ENCODE data around the gene COMMD3. TPM values are rescaled to one million over a fixed set of nuclear protein-coding genes. Genes with fewer than 3 reads are reported as not detected.
A peak's percentile ranks its signal among the peaks of the same experiment; 100 is the strongest.

Gene COMMD3
- total and polyA plus RNA-seq, 2 of the 8 experiments (the other 6 are each of a cell fraction or from before 2014, with no cell fraction given) = 2.3 to 2.7 TPM

DNA sequence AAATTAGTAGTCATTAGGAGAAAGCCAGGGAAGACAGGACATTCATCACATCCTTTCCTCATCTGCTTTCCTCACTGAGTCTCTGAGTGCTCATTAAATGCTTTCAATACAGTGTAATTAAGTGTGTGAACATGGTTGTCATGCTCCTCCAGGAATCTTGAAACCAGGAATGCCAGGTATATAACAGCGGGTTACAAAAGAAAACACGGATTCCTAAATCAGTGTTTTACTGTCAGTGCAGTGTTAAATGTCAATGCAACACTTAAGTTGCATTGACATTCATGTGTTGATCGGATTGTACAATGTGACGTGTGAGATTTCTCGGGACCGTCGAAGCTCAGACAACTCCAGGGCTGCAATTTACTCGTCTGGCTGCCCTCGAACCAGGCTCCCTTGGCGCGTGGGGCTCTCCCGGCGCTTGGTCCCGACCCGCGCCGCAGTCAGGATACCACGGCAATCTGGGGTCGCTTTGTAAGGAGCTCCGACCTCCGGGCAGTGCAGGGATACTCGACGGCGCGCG lies 28.7 kb downstream of the COMMD3 start (continued):
- TF ChIP-seq, protein P1, sequence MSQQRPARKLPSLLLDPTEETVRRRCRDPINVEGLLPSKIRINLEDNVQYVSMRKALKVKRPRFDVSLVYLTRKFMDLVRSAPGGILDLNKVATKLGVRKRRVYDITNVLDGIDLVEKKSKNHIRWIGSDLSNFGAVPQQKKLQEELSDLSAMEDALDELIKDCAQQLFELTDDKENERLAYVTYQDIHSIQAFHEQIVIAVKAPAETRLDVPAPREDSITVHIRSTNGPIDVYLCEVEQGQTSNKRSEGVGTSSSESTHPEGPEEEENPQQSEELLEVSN (IDR thresholded peaks at IDR 0.05) = no peak
- TF ChIP-seq SUZ12 (IDR thresholded peaks at IDR 0.05; ENCODE audit: low read length) (peak; percentile 84), POLR2AphosphoS5 (IDR thresholded peaks at IDR 0.05; ENCODE audit: low read depth, low read length) (no peak), RNF2 (IDR thresholded peaks at IDR 0.05; ENCODE audit: borderline replicate concordance, low read depth, low read length, missing control alignments, poor library complexity, severe bottlenecking) (no peak), TCF12 (IDR thresholded peaks at IDR 0.05; ENCODE audit: low read depth, low read length) (no peak), EZH2 (IDR thresholded peaks at IDR 0.05; ENCODE audit: low read depth, low read length, severe bottlenecking) (peak; percentile 87), CTBP2 (IDR thresholded peaks at IDR 0.05; ENCODE audit: borderline replicate concordance, insufficient read depth, insufficient read length, low read length) (no peak), CBX8 (IDR thresholded peaks at IDR 0.05; ENCODE audit: borderline replicate concordance, low read depth, low read length) (no peak)
- TF ChIP-seq, protein P2, sequence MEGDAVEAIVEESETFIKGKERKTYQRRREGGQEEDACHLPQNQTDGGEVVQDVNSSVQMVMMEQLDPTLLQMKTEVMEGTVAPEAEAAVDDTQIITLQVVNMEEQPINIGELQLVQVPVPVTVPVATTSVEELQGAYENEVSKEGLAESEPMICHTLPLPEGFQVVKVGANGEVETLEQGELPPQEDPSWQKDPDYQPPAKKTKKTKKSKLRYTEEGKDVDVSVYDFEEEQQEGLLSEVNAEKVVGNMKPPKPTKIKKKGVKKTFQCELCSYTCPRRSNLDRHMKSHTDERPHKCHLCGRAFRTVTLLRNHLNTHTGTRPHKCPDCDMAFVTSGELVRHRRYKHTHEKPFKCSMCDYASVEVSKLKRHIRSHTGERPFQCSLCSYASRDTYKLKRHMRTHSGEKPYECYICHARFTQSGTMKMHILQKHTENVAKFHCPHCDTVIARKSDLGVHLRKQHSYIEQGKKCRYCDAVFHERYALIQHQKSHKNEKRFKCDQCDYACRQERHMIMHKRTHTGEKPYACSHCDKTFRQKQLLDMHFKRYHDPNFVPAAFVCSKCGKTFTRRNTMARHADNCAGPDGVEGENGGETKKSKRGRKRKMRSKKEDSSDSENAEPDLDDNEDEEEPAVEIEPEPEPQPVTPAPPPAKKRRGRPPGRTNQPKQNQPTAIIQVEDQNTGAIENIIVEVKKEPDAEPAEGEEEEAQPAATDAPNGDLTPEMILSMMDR (IDR thresholded peaks at IDR 0.05; ENCODE audit: control extremely low read depth in 1 of 3, insufficient read depth in 1 of 3, low read depth in 1 of 3, low read length in 3 of 3) = no peak

All from H1 (cell line).